Measurements from ENCODE around the gene MYH14. TPM values are rescaled to one million over a fixed set of nuclear protein-coding genes. Genes with fewer than 3 reads are reported as not detected.

MYH14 gene
- total RNA-seq, 2 experiments from 2014 or later, result not detected

DNA sequence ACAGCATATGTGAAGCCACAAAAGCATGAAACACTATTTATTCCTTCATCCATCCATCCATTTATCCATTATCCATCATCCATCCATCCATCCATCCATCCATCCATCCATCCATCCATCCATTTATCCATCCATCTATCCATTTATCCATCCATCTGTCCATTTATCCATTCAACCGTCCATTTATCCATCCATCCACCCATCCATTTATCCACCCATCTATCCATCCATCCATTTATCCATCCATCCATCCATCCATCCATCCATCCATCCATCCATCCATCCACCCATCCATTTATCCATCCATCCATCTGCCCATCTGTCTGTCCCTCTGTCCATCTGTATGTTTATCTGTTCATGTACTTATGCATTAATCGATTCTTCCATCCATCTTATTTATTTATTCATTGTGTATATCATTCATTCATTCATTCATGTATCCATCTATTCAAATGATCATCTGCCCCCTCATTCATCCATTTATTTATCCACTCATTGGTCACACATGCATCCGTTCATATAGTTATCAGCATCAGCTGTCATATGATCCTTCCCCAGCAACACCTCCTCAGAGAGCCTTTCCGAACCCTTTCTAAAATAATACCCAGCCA, 7.0 kb upstream of the MYH14 start:
- no peaks in the 10 kb centered on the region for H3K79me2 ChIP-seq (ENCODE audit: insufficient read depth, low read depth, low read length)
- no peaks in the 10 kb centered on the region for H3K4me1 ChIP-seq (ENCODE audit: insufficient read depth, low read length, poor library complexity, severe bottlenecking)
- no peak overlapping the region for H3K4me2 ChIP-seq (ENCODE audit: low read length)
- intact Hi-C loops (cut with micrococcal nuclease; ENCODE audit: unreplicated experiment), result no loop called here
- BruUV-seq (replicated peaks), result no TSS peak
- no peak overlapping the region for H3K4me3 ChIP-seq (ENCODE audit: low read depth, low read length, poor library complexity, severe bottlenecking)
- ChIA-PET POLR2A (no interaction called here), CTCF (ENCODE audit: unreplicated experiment) (no interaction called here)
- H4K20me1 ChIP-seq (ENCODE audit: insufficient read depth, low read length), result no peaks in the 10 kb centered on the region
- no peak overlapping the region for H3K27ac ChIP-seq (ENCODE audit: low read depth, low read length, poor library complexity, severe bottlenecking)
- no peaks in the 10 kb centered on the region for H3K9me3 ChIP-seq (ENCODE audit: low read length)
- no peaks in the 10 kb centered on the region for H3K36me3 ChIP-seq (ENCODE audit: insufficient read depth, low read length)
- TF ChIP-seq, protein P1, sequence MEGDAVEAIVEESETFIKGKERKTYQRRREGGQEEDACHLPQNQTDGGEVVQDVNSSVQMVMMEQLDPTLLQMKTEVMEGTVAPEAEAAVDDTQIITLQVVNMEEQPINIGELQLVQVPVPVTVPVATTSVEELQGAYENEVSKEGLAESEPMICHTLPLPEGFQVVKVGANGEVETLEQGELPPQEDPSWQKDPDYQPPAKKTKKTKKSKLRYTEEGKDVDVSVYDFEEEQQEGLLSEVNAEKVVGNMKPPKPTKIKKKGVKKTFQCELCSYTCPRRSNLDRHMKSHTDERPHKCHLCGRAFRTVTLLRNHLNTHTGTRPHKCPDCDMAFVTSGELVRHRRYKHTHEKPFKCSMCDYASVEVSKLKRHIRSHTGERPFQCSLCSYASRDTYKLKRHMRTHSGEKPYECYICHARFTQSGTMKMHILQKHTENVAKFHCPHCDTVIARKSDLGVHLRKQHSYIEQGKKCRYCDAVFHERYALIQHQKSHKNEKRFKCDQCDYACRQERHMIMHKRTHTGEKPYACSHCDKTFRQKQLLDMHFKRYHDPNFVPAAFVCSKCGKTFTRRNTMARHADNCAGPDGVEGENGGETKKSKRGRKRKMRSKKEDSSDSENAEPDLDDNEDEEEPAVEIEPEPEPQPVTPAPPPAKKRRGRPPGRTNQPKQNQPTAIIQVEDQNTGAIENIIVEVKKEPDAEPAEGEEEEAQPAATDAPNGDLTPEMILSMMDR (conservative IDR thresholded peaks at IDR 0.05; ENCODE audit: low read length), result no peak
- no peak for TF ChIP-seq EZH2phosphoT487 (IDR thresholded peaks at IDR 0.05; ENCODE audit: borderline replicate concordance, low read depth, low read length)
- H2AFZ ChIP-seq (ENCODE audit: low read length), result no peak overlapping the region
- H3K9me2 ChIP-seq (ENCODE audit: insufficient read depth, low read length), result no peaks in the 10 kb centered on the region
- no peak for DNase-seq (ENCODE audit: low spot score)

DNA sequence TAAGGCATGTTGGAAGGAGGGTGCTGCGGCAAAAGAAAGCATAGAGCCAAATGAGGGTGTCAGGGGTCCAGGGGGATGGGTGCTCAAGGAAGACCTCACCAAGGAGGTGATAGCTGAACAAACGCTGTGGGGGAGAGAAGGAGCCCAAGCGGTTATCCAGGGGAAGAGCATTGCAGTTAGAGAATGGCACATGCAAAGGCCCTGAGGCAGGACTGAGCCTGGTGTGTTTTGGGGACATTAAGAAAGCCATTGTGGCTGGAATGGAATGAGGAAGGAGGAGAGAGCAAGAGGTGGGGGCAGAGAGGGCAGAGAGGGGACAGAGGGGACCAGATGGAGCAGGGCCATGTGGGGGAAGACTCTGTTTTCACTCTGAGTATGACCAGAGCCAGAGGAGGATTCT, 6.1 kb upstream of the MYH14 start:
- TF ChIP-seq EZH2phosphoT487 (IDR thresholded peaks at IDR 0.05; ENCODE audit: borderline replicate concordance, low read depth, low read length), result no peak
- TF ChIP-seq, protein P1 (conservative IDR thresholded peaks at IDR 0.05; ENCODE audit: low read length), result no peak
- H4K20me1 ChIP-seq (ENCODE audit: insufficient read depth, low read length), result no peaks in the 10 kb centered on the region
- no peak overlapping the region for H3K4me2 ChIP-seq (ENCODE audit: low read length)
- H3K9me2 ChIP-seq (ENCODE audit: insufficient read depth, low read length), result no peaks in the 10 kb centered on the region
- no peak overlapping the region for H3K4me3 ChIP-seq (ENCODE audit: low read depth, low read length, poor library complexity, severe bottlenecking)
- H3K9me3 ChIP-seq (ENCODE audit: low read length), result no peaks in the 10 kb centered on the region
- intact Hi-C loops (cut with micrococcal nuclease; ENCODE audit: unreplicated experiment), result no loop called here
- BruUV-seq (replicated peaks), result no TSS peak
- H3K4me1 ChIP-seq (ENCODE audit: insufficient read depth, low read length, poor library complexity, severe bottlenecking), result no peaks in the 10 kb centered on the region
- H2AFZ ChIP-seq (ENCODE audit: low read length), result no peak overlapping the region
- CTCF ChIA-PET (ENCODE audit: unreplicated experiment), result no interaction called here
- no peak for DNase-seq (ENCODE audit: low spot score)
- no peak overlapping the region for H3K27ac ChIP-seq (ENCODE audit: low read depth, low read length, poor library complexity, severe bottlenecking)
- H3K79me2 ChIP-seq (ENCODE audit: insufficient read depth, low read depth, low read length), result no peaks in the 10 kb centered on the region
- H3K36me3 ChIP-seq (ENCODE audit: insufficient read depth, low read length), result no peaks in the 10 kb centered on the region
- POLR2A ChIA-PET, result no interaction called here

DNA sequence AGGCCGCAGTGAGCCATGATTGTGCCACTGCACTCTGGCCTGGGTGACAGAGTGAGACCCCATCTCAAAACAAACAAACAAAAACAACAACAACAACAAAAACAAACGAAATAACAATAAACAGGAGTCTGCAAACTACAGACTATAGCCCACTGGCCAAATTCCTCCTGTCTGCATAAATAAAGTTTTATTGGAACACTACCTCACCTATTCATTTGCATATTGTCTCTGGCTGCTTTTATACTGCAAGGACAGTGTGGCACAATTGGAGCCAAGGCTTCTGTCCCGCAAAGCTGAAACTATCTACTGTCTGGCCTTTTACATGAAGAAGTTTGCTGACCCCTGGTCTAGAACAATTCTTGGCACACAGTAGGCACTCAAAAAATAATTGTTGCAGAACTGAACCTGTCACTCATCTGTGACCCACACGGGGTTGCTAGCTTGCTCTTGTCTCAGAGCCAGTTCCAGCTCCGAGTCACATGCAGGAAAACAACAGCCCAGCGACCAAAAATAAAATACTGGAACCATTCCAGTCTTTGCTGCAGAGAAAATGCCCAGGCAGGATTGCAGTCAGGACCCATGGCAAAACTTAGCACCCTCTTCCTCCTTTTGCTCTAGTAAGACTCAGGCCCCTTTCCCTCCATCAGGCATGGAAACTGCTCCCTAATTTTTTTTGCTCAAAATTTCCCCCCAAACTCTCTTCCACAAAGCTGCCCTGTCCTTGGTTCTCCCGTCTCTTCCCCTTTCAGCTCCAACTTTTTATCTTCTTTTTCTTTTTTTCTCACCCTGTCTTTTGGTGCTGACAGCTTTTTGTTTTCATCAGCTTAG, 4.8 kb upstream of the MYH14 start:
- POLR2A ChIA-PET, result interaction anchor here (0.6 kb wide), 1 partner anchor 409 kb away, joined by 4 read pairs; no protein-coding TSS in a partner anchor
- Histone ChIP-seq H3K79me2 (ENCODE audit: insufficient read depth, low read depth, low read length) (no peaks in the 10 kb centered on the region), H3K4me2 (ENCODE audit: low read length) (no peak overlapping the region), H3K27ac (ENCODE audit: low read depth, low read length, poor library complexity, severe bottlenecking) (no peak overlapping the region), H3K9me3 (ENCODE audit: low read length) (no peaks in the 10 kb centered on the region), H4K20me1 (ENCODE audit: insufficient read depth, low read length) (no peaks in the 10 kb centered on the region), H3K36me3 (ENCODE audit: insufficient read depth, low read length) (no peaks in the 10 kb centered on the region), H2AFZ (ENCODE audit: low read length) (no peak overlapping the region), H3K4me3 (ENCODE audit: low read depth, low read length, poor library complexity, severe bottlenecking) (no peak overlapping the region), H3K9me2 (ENCODE audit: insufficient read depth, low read length) (no peaks in the 10 kb centered on the region), H3K4me1 (ENCODE audit: insufficient read depth, low read length, poor library complexity, severe bottlenecking) (no peaks in the 10 kb centered on the region)
- no peak for DNase-seq (ENCODE audit: low spot score)
- TF ChIP-seq, protein P1 (conservative IDR thresholded peaks at IDR 0.05; ENCODE audit: low read length), result no peak
- TF ChIP-seq EZH2phosphoT487 (IDR thresholded peaks at IDR 0.05; ENCODE audit: borderline replicate concordance, low read depth, low read length), result no peak
- no TSS peak for BruUV-seq (replicated peaks)
- intact Hi-C loops (cut with micrococcal nuclease; ENCODE audit: unreplicated experiment), result no loop called here
- CTCF ChIA-PET (ENCODE audit: unreplicated experiment), result no interaction called here
